ENCODE measurements around the gene GCFC2.

GRCh38 chr2:75737961-75738360, 27.2 kb upstream of the GCFC2 start:
- no peak for TF ChIP-seq SUZ12 (IDR thresholded peaks at IDR 0.05; ENCODE audit: extremely low read depth, insufficient read depth, insufficient read length)
- TF ChIP-seq ZNF274 (IDR thresholded peaks at IDR 0.05; ENCODE audit: low read depth, low read length), result no peak
